Heart right ventricle (tissue), 16 donors: ENCODE measurements around the gene CPVL. TPM values are rescaled to one million over a fixed set of nuclear protein-coding genes. Genes with fewer than 3 reads are reported as not detected.
A peak's percentile ranks its signal among the peaks of the same experiment; 100 is the strongest.

Experiments used
- ATAC-seq, 8 donors: fragments of 200-7000 bp; cut with Tn5 transposase; one replicate each; pipeline ENCODE4 v1.9.1; 2020; ENCODE audit warnings: mild to moderate bottlenecking in 8 of 8, moderate library complexity in 8 of 8, moderate number of reproducible peaks in 1 of 8
- DNase-seq, 2 donors: peaks; one replicate each; pipeline ENCODE4 v3.0.0-alpha.2; 2020
- H3K27ac ChIP-seq, 10 donors: fragments of 200-600 bp; sonication (generic) in 2 of 10; one replicate each; pipeline versions ENCODE4 v1.5.0 to v1.8.0; 2020 to 2022; ENCODE audit warnings: mild to moderate bottlenecking in 3 of 10
- H3K27me3 ChIP-seq, 7 donors: fragments of 200-600 bp; one replicate each; pipeline ENCODE4 v1.8.0; 2021 to 2022; ENCODE audit warnings: mild to moderate bottlenecking in 2 of 7
- H3K36me3 ChIP-seq, 9 donors: fragments of 200-600 bp; sonication (generic) in 1 of 9; one replicate each; pipeline versions ENCODE4 v1.5.0 to v1.8.0; 2020 to 2022; ENCODE audit warnings: mild to moderate bottlenecking in 2 of 9
- H3K4me1 ChIP-seq, 9 donors: fragments of 200-600 bp; sonication (generic) in 1 of 9; one replicate each; pipeline versions ENCODE4 v1.5.0 to v1.8.0; 2020 to 2022; ENCODE audit warnings: mild to moderate bottlenecking in 4 of 9
- H3K4me3 ChIP-seq, 10 donors: fragments of 200-600 bp; sonication (generic) in 2 of 10; one replicate each; pipeline versions ENCODE4 v1.5.0 to v1.8.0; 2020 to 2022; ENCODE audit warnings: mild to moderate bottlenecking in 7 of 10, moderate library complexity in 2 of 10
- H3K9me3 ChIP-seq, 11 donors: fragments of 200-600 bp in 10 of 11; sonication (generic) in 2 of 11; one replicate each; pipeline versions ENCODE4 v1.5.0 to v1.8.0; 2013 to 2022; ENCODE audit warnings: mild to moderate bottlenecking in 2 of 11, control low read depth in 1 of 11, moderate library complexity in 1 of 11
- CTCF ChIP-seq, 9 donors: fragments of 200-600 bp; sonication (generic) in 2 of 9; IDR thresholded peaks; one replicate each; pipeline versions ENCODE4 v1.5.0 to v1.8.0; 2021 to 2022; ENCODE audit warnings: antibody characterized with exemption in 9 of 9, mild to moderate bottlenecking in 5 of 9, moderate library complexity in 1 of 9
- WGBS, 2 donors: extraction: QIAGEN DNeasy Blood & Tissue Kit; methylation state at CpG; one replicate each; pipeline ENCODE4 v1.1.7; 2013; ENCODE audit warnings: inconsistent platforms in 1 of 2; 5-methylcytosine and 5-hydroxymethylcytosine counted together
- intact Hi-C, 10 donors: fragments of 100-400 bp; cut with DNase I; formaldehyde crosslinking; loops; one replicate each; pipeline versions ENCODE4 v1.11.1 to v1.14.2; 2022
- polyA plus RNA-seq, 2 donors: library from polyadenylated mRNA; stranded (reverse); fragments of 200-250 nt; gene quantifications; one replicate each; pipeline ENCODE4 v1.2.3, GENCODE V29; 2013
- total RNA-seq, 10 donors: library from RNA; stranded (reverse); fragmentation: NEBNext Ultra II Directional in 3 of 10; extraction: Animal tissue kit (Norgen Biotek cat#: 25700) in 3 of 10; gene quantifications; one replicate each; pipeline versions ENCODE4 v1.2.1 to v1.2.4, GENCODE V29; 2021 to 2023
- donor health status: Arrhythmogenic right ventricular cardiomyopathy.
- donor health status: ischemic (EF 13 %, LVEDD 7.1; RV severe dilation, severe dysfunction).
- donor health status: healthy with polysubstance abuse.
- donor health status: DM: no; HTN: yes; CAD: no.
- donor health status: DM: no; HTN: no; CAD: no.
- donor health status: ischemic (EF 25% LVEDD 6.9; RV normal size, moderate dysfunction).
- donor health status: ischemic (EF 25% LVEDD 5.7; RV mildly dilated, moderate dysfunction).
- donor health status: healthy.
- donor health status: DM: yes; HTN: yes; CAD: no.
- donor health status: Ischemic cardiomyopathy.
- donor health status: ischemic (EF 35%, LVEDD 5.7; RV mildly dilated, moderate dysfunction).
- donor health status: nonischemic (EF 11% LVEDD 7.7; RV severe dilation, severe dysfunction).
- donor health status: DM: yes; HTN: yes; CAD: no.
- donor health status: PGD.
- donor health status: ischemic (EF 29% LVEDD 5.4; RV normal size, mild dysfunction).
- donor health status: nonischemic (EF 23%, LVEDD 6.1; RV moderate dilation, normal function).

The CPVL gene
- total and polyA plus RNA-seq, 12 donors: 49.4 to 215 (median 93.0) TPM

GRCh38 chr7:28954946-28955345, 191.4 kb downstream of the CPVL start:
- peaks cover 0 to 58% (median 0%) of the 10 kb centered on the region in 7 donors for H3K27me3 ChIP-seq
- peak overlapping the region in 4 of 10 donors; percentile 44 to 83 (median 78) for H3K27ac ChIP-seq
- WGBS, 2 donors: 59 to 68% methylated on average over 5 of the region's 5 CpGs
- no peak for TF ChIP-seq CTCF (IDR thresholded peaks at IDR 0.05)
- intact Hi-C loops: loop anchor here in 9 of 10 donors (5.0 to 10.0 kb wide), 6 partner anchors 37 to 270 kb away; no protein-coding TSS in a partner anchor
- ATAC-seq: no peak
- DNase-seq: no peak
- H3K4me3 ChIP-seq: peak overlapping the region in 8 of 10 donors; percentile 49 to 69 (median 64)
- no peaks in the 10 kb centered on the region for H3K36me3 ChIP-seq
- no peaks in the 10 kb centered on the region for H3K9me3 ChIP-seq
- H3K4me1 ChIP-seq: peaks cover 12 to 64% (median 46%) of the 10 kb centered on the region in 9 donors

- no peak for DNase-seq
- Histone ChIP-seq H3K27me3 (peaks cover 0 to 54% (median 0%) of the 10 kb centered on the region in 7 donors), H3K9me3 (no peaks in the 10 kb centered on the region), H3K27ac (peak overlapping the region in 1 of 10 donors; percentile 18), H3K4me1 (peaks cover 12 to 64% (median 46%) of the 10 kb centered on the region in 9 donors), H3K4me3 (peak overlapping the region in 4 of 10 donors; percentile 64 to 69 (median 65)), H3K36me3 (no peaks in the 10 kb centered on the region)
- intact Hi-C loops: loop anchor here in 6 of 10 donors (10.0 kb wide), 2 partner anchors 150 to 270 kb away; no protein-coding TSS in a partner anchor
- no peak for ATAC-seq
- TF ChIP-seq CTCF (IDR thresholded peaks at IDR 0.05): no peak
These were observed 191.9 kb downstream of the CPVL start for GRCh38 chr7:28954471-28954870.

- ATAC-seq: no peak
- intact Hi-C loops: loop anchor here in 6 of 10 donors (10.0 kb wide), 2 partner anchors 151 to 269 kb away; no protein-coding TSS in a partner anchor
- Histone ChIP-seq H3K9me3 (no peaks in the 10 kb centered on the region), H3K4me3 (no peak overlapping the region), H3K4me1 (peaks cover 12 to 59% (median 46%) of the 10 kb centered on the region in 9 donors), H3K27ac (peak overlapping the region in 7 of 10 donors; percentile 1 to 55 (median 32)), H3K36me3 (no peaks in the 10 kb centered on the region), H3K27me3 (peaks cover 0 to 45% (median 0%) of the 10 kb centered on the region in 7 donors)
- TF ChIP-seq CTCF (IDR thresholded peaks at IDR 0.05): no peak
- WGBS, 2 donors: 10 to 11% methylated on average over 4 of the region's 4 CpGs
- no peak for DNase-seq
These were observed 192.7 kb downstream of the CPVL start for GRCh38 chr7:28953633-28954032.

Other genes with a start within 250 kb of the CPVL start
- gene TRIL, start 188.2 kb downstream of the CPVL start, total RNA-seq: 1 to 10 TPM; 1.1 to 5.9 (median 2.9) TPM
- 1 to 10 TPM in 1 of 2 donors, under 1 TPM in 1; 0.59 to 1.6 TPM for gene TRIL, start 188.2 kb downstream of the CPVL start, polyA plus RNA-seq
- 10 to 100 TPM in 9 of 10 donors, 1 to 10 TPM in 1; 5.9 to 54.9 (median 27.6) TPM for gene CHN2, start 48.2 kb upstream of the CPVL start, total RNA-seq
- gene CHN2, start 48.2 kb upstream of the CPVL start, polyA plus RNA-seq: 10 to 100 TPM; 15.4 to 15.7 TPM